ENCODE measurements around the gene C12orf75.

Gene C12orf75

GRCh38 chr12:105400227-105400626 is 69.7 kb downstream of the C12orf75 start:
- H3K4me3 ChIP-seq (ENCODE audit: low read depth, low read length): no peak overlapping the region
- H2BK12ac ChIP-seq (ENCODE audit: low read length): no peak overlapping the region
- H4K91ac ChIP-seq (ENCODE audit: low read depth, low read length): no peak overlapping the region
- H3K79me2 ChIP-seq (ENCODE audit: control insufficient read depth, insufficient read depth, low read length, poor library complexity): no peaks in the 10 kb centered on the region
- no peaks in the 10 kb centered on the region for H3K79me1 ChIP-seq (ENCODE audit: low read length)
- H3K36me3 ChIP-seq (ENCODE audit: control insufficient read depth in 1 of 2, insufficient read depth in 2 of 2, low read length in 2 of 2): peaks cover 0 to 5% of the 10 kb centered on the region in 2 experiments
- H2BK120ac ChIP-seq (ENCODE audit: insufficient read depth, low read length, poor library complexity): no peak overlapping the region
- no peaks in the 10 kb centered on the region for H3K9me3 ChIP-seq (ENCODE audit: insufficient read depth, low read depth, low read length)
- no peak overlapping the region for H3K27ac ChIP-seq (ENCODE audit: low read depth, low read length)
- no peak overlapping the region for H3K14ac ChIP-seq (ENCODE audit: low read length)
- no peak overlapping the region for H3K18ac ChIP-seq (ENCODE audit: low read length)
- H3K27me3 ChIP-seq (ENCODE audit: insufficient read depth, low read length): no peaks in the 10 kb centered on the region
- no peak overlapping the region for H3K23ac ChIP-seq (ENCODE audit: low read length)
- H3K4ac ChIP-seq (ENCODE audit: low read depth, low read length): no peak overlapping the region
- H4K8ac ChIP-seq (ENCODE audit: low read depth, low read length): no peak overlapping the region
- no peak overlapping the region for H2BK5ac ChIP-seq (ENCODE audit: low read depth, low read length, poor library complexity)
- H3K4me2 ChIP-seq (ENCODE audit: low read length): no peak overlapping the region
- H3K4me1 ChIP-seq (ENCODE audit: control insufficient read depth in 1 of 2, insufficient read depth in 2 of 2, low read length in 2 of 2): no peaks in the 10 kb centered on the region
- H2AFZ ChIP-seq (ENCODE audit: insufficient read depth, low read length, poor library complexity): no peak overlapping the region
- no peak overlapping the region for H3K9ac ChIP-seq (ENCODE audit: low read length)
- H4K12ac ChIP-seq (ENCODE audit: low read depth, low read length): no peak overlapping the region
- no peak overlapping the region for H2AK5ac ChIP-seq (ENCODE audit: low read length)
- no CpG with 5 or more reads among the region's 4 CpGs for WGBS (ENCODE audit: extremely low coverage, insufficient coverage, insufficient read length)
- no peak for DNase-seq

- H3K27me3 ChIP-seq (ENCODE audit: insufficient read depth, low read length): no peaks in the 10 kb centered on the region
- H2BK5ac ChIP-seq (ENCODE audit: low read depth, low read length, poor library complexity): no peak overlapping the region
- no peak overlapping the region for H3K4me3 ChIP-seq (ENCODE audit: low read depth, low read length)
- no peak overlapping the region for H2AFZ ChIP-seq (ENCODE audit: insufficient read depth, low read length, poor library complexity)
- no peak overlapping the region for H2BK120ac ChIP-seq (ENCODE audit: insufficient read depth, low read length, poor library complexity)
- no peak overlapping the region for H4K91ac ChIP-seq (ENCODE audit: low read depth, low read length)
- H3K27ac ChIP-seq (ENCODE audit: low read depth, low read length): no peak overlapping the region
- DNase-seq: no peak
- no peak overlapping the region for H3K23ac ChIP-seq (ENCODE audit: low read length)
- H3K4me2 ChIP-seq (ENCODE audit: low read length): no peak overlapping the region
- no peak overlapping the region for H3K9ac ChIP-seq (ENCODE audit: low read length)
- H3K79me1 ChIP-seq (ENCODE audit: low read length): no peaks in the 10 kb centered on the region
- H4K12ac ChIP-seq (ENCODE audit: low read depth, low read length): no peak overlapping the region
- no peak overlapping the region for H3K18ac ChIP-seq (ENCODE audit: low read length)
- H4K8ac ChIP-seq (ENCODE audit: low read depth, low read length): no peak overlapping the region
- H3K36me3 ChIP-seq (ENCODE audit: control insufficient read depth in 1 of 2, insufficient read depth in 2 of 2, low read length in 2 of 2): peaks cover 0 to 8% of the 10 kb centered on the region in 2 experiments
- H3K9me3 ChIP-seq (ENCODE audit: insufficient read depth, low read depth, low read length): peaks cover 1% of the 10 kb centered on the region
- WGBS (ENCODE audit: extremely low coverage, insufficient coverage, insufficient read length): no CpG with 5 or more reads among the region's 4 CpGs
- H3K14ac ChIP-seq (ENCODE audit: low read length): no peak overlapping the region
- H2AK5ac ChIP-seq (ENCODE audit: low read length): no peak overlapping the region
- H3K4me1 ChIP-seq (ENCODE audit: control insufficient read depth in 1 of 2, insufficient read depth in 2 of 2, low read length in 2 of 2): no peaks in the 10 kb centered on the region
- H3K79me2 ChIP-seq (ENCODE audit: control insufficient read depth, insufficient read depth, low read length, poor library complexity): no peaks in the 10 kb centered on the region
- H3K4ac ChIP-seq (ENCODE audit: low read depth, low read length): no peak overlapping the region
- no peak overlapping the region for H2BK12ac ChIP-seq (ENCODE audit: low read length)
These were observed 70.7 kb downstream of the C12orf75 start for GRCh38 chr12:105401198-105401597.

- H4K12ac ChIP-seq (ENCODE audit: low read depth, low read length): no peak overlapping the region
- no peak overlapping the region for H2BK120ac ChIP-seq (ENCODE audit: insufficient read depth, low read length, poor library complexity)
- H3K27me3 ChIP-seq (ENCODE audit: insufficient read depth, low read length): no peaks in the 10 kb centered on the region
- H3K18ac ChIP-seq (ENCODE audit: low read length): no peak overlapping the region
- no peak overlapping the region for H4K91ac ChIP-seq (ENCODE audit: low read depth, low read length)
- H3K14ac ChIP-seq (ENCODE audit: low read length): no peak overlapping the region
- H3K36me3 ChIP-seq (ENCODE audit: control insufficient read depth in 1 of 2, insufficient read depth in 2 of 2, low read length in 2 of 2): peaks cover 2 to 8% of the 10 kb centered on the region in 2 experiments
- H4K8ac ChIP-seq (ENCODE audit: low read depth, low read length): no peak overlapping the region
- no peak overlapping the region for H2AK5ac ChIP-seq (ENCODE audit: low read length)
- no peak overlapping the region for H2BK5ac ChIP-seq (ENCODE audit: low read depth, low read length, poor library complexity)
- no peak overlapping the region for H3K27ac ChIP-seq (ENCODE audit: low read depth, low read length)
- H2BK12ac ChIP-seq (ENCODE audit: low read length): no peak overlapping the region
- H3K4ac ChIP-seq (ENCODE audit: low read depth, low read length): no peak overlapping the region
- H3K4me3 ChIP-seq (ENCODE audit: low read depth, low read length): no peak overlapping the region
- H3K9ac ChIP-seq (ENCODE audit: low read length): no peak overlapping the region
- H3K79me2 ChIP-seq (ENCODE audit: control insufficient read depth, insufficient read depth, low read length, poor library complexity): no peaks in the 10 kb centered on the region
- H3K23ac ChIP-seq (ENCODE audit: low read length): no peak overlapping the region
- H2AFZ ChIP-seq (ENCODE audit: insufficient read depth, low read length, poor library complexity): no peak overlapping the region
- H3K9me3 ChIP-seq (ENCODE audit: insufficient read depth, low read depth, low read length): peaks cover 1% of the 10 kb centered on the region
- WGBS (ENCODE audit: extremely low coverage, insufficient coverage, insufficient read length): no CpG with 5 or more reads among the region's 5 CpGs
- H3K79me1 ChIP-seq (ENCODE audit: low read length): no peaks in the 10 kb centered on the region
- H3K4me2 ChIP-seq (ENCODE audit: low read length): no peak overlapping the region
- H3K4me1 ChIP-seq (ENCODE audit: control insufficient read depth in 1 of 2, insufficient read depth in 2 of 2, low read length in 2 of 2): no peaks in the 10 kb centered on the region
- no peak for DNase-seq
These were observed 71.9 kb downstream of the C12orf75 start for GRCh38 chr12:105402366-105402765.

GRCh38 chr12:105403095-105403494 is 72.6 kb downstream of the C12orf75 start:
- peaks cover 1% of the 10 kb centered on the region for H3K9me3 ChIP-seq (ENCODE audit: insufficient read depth, low read depth, low read length)
- no peaks in the 10 kb centered on the region for H3K79me2 ChIP-seq (ENCODE audit: control insufficient read depth, insufficient read depth, low read length, poor library complexity)
- H3K36me3 ChIP-seq (ENCODE audit: control insufficient read depth in 1 of 2, insufficient read depth in 2 of 2, low read length in 2 of 2): peaks cover 2 to 8% of the 10 kb centered on the region in 2 experiments
- no peak overlapping the region for H2BK120ac ChIP-seq (ENCODE audit: insufficient read depth, low read length, poor library complexity)
- no peak overlapping the region for H3K9ac ChIP-seq (ENCODE audit: low read length)
- H3K4me2 ChIP-seq (ENCODE audit: low read length): no peak overlapping the region
- no peak overlapping the region for H3K27ac ChIP-seq (ENCODE audit: low read depth, low read length)
- H4K91ac ChIP-seq (ENCODE audit: low read depth, low read length): no peak overlapping the region
- no peak overlapping the region for H3K14ac ChIP-seq (ENCODE audit: low read length)
- no peaks in the 10 kb centered on the region for H3K27me3 ChIP-seq (ENCODE audit: insufficient read depth, low read length)
- no peak overlapping the region for H3K18ac ChIP-seq (ENCODE audit: low read length)
- H2BK5ac ChIP-seq (ENCODE audit: low read depth, low read length, poor library complexity): no peak overlapping the region
- no peak overlapping the region for H4K8ac ChIP-seq (ENCODE audit: low read depth, low read length)
- no peak for DNase-seq
- H4K12ac ChIP-seq (ENCODE audit: low read depth, low read length): no peak overlapping the region
- H2BK12ac ChIP-seq (ENCODE audit: low read length): no peak overlapping the region
- no peaks in the 10 kb centered on the region for H3K79me1 ChIP-seq (ENCODE audit: low read length)
- no peak overlapping the region for H3K23ac ChIP-seq (ENCODE audit: low read length)
- no peak overlapping the region for H2AK5ac ChIP-seq (ENCODE audit: low read length)
- H2AFZ ChIP-seq (ENCODE audit: insufficient read depth, low read length, poor library complexity): no peak overlapping the region
- H3K4me3 ChIP-seq (ENCODE audit: low read depth, low read length): no peak overlapping the region
- no CpG with 5 or more reads among the region's 1 CpG for WGBS (ENCODE audit: extremely low coverage, insufficient coverage, insufficient read length)
- H3K4ac ChIP-seq (ENCODE audit: low read depth, low read length): no peak overlapping the region
- H3K4me1 ChIP-seq (ENCODE audit: control insufficient read depth in 1 of 2, insufficient read depth in 2 of 2, low read length in 2 of 2): no peaks in the 10 kb centered on the region
